DOHH2 (cell line): ENCODE data around the gene PALLD.

Experiments used
- CTCF ChIP-seq: fragments of 200-600 bp; sonication (generic); IDR thresholded peaks from one replicate; pipeline ENCODE4 v1.5.1; 2014; ENCODE audit warnings: antibody characterized with exemption, mild to moderate bottlenecking, low read depth, low read length; ENCODE audit not compliant: poor library complexity, severe bottlenecking
- EZH2phosphoT487 ChIP-seq: fragments of 200-600 bp; sonication (generic); IDR thresholded peaks from 2 replicates; pipeline ENCODE4 v1.6.1; 2017; ENCODE audit warnings: borderline replicate concordance, mild to moderate bottlenecking, antibody characterized with exemption, low read length, moderate library complexity, mixed read lengths

GRCh38 chr4:168528131-168528949 lies 31.5 kb downstream of the PALLD start:
- TF ChIP-seq CTCF (no peak), EZH2phosphoT487 (no peak)
